Osteocyte (in vitro differentiated cells): Measurements from ENCODE around the gene GPD2. TPM values are rescaled to one million over a fixed set of nuclear protein-coding genes. Genes with fewer than 3 reads are reported as not detected.
"Not testable (repeated sequence)": the region's sequence is repeated elsewhere in the genome, so short reads cannot be mapped to it uniquely, and the experiment has no call there.

Experiments
- DNase-seq: peaks from one replicate; pipeline ENCODE4 v3.0.0; 2021; ENCODE audit warnings: mixed read lengths; ENCODE audit not compliant: unreplicated experiment; ENCODE audit errors: extremely low spot score
- H3K27ac Mint-ChIP-seq: one replicate; pipeline ENCODE4 v1.8.0; 2021; ENCODE audit warnings: mild to moderate bottlenecking, mixed read lengths; ENCODE audit not compliant: unreplicated experiment
- H3K27me3 Mint-ChIP-seq: one replicate; pipeline ENCODE4 v1.8.0; 2021; ENCODE audit warnings: mixed read lengths; ENCODE audit not compliant: unreplicated experiment
- H3K36me3 Mint-ChIP-seq: one replicate; pipeline ENCODE4 v1.8.0; 2021; ENCODE audit warnings: mixed read lengths; ENCODE audit not compliant: unreplicated experiment
- H3K4me1 Mint-ChIP-seq: one replicate; pipeline ENCODE4 v1.8.0; 2021; ENCODE audit warnings: mixed read lengths; ENCODE audit not compliant: unreplicated experiment
- H3K4me3 Mint-ChIP-seq: one replicate; pipeline ENCODE4 v1.8.0; 2021; ENCODE audit warnings: mild to moderate bottlenecking, moderate library complexity, mixed read lengths; ENCODE audit not compliant: unreplicated experiment
- H3K9me3 Mint-ChIP-seq: one replicate; pipeline ENCODE4 v1.8.0; 2021; ENCODE audit warnings: mixed read lengths; ENCODE audit not compliant: unreplicated experiment
- CTCF ChIP-seq: fragments of 200-600 bp; sonication (generic); IDR thresholded peaks from 2 replicates; pipeline ENCODE4 v1.5.0; 2021; ENCODE audit warnings: antibody characterized with exemption, mild to moderate bottlenecking, moderate library complexity
- total RNA-seq: library from RNA; stranded (reverse); gene quantifications from 2 replicates; pipeline ENCODE4 v1.2.1, GENCODE V29; 2021

The GPD2 gene
- total RNA-seq, 1 donor from 2014 or later: 21.8 TPM

DNA sequence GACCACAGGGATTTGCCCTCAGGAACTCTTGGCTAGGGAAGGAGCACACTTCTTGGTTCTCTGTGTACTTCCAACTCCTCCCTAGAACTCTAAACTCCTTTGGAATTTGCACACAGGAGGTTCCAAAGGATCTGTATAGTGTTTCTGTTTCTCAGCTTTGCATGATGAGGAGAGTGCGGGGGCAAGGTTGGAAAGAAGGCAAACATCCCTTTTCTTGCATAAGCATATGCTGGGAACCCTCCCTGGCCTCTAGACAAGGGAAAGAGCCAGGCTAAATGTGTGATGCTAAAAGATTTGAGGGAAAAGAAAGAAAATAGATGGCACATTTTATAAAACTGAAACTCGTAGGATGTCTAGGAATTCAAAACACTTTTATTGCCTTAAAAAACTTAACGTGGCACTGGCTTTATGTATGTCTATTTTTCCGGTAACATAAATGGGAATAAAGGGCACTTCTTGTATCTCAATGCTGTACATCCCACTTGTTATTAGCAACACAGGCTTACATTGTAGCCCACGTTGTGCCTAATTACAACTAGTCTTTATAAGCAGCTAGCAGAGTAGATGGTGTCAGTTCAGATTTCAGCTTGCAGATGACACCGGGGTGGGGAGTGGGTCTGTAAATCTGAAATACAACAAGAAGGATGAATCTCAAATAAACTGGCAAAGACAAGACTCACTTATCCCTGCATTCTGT is 165.8 kb downstream of the GPD2 start:
- H3K27ac Mint-ChIP-seq: no peak overlapping the region
- no peaks in the 10 kb centered on the region for H3K4me1 Mint-ChIP-seq
- peaks cover 4% of the 10 kb centered on the region for H3K27me3 Mint-ChIP-seq
- no peak for DNase-seq
- H3K4me3 Mint-ChIP-seq: no peak overlapping the region
- TF ChIP-seq CTCF: no peak
- no peaks in the 10 kb centered on the region for H3K36me3 Mint-ChIP-seq
- H3K9me3 Mint-ChIP-seq: peaks cover 5% of the 10 kb centered on the region

- TF ChIP-seq CTCF: no peak
- Mint-ChIP-seq H3K36me3 (no peaks in the 10 kb centered on the region), H3K27ac (no peak overlapping the region), H3K4me3 (no peak overlapping the region), H3K27me3 (peaks cover 4% of the 10 kb centered on the region), H3K4me1 (no peaks in the 10 kb centered on the region), H3K9me3 (peaks cover 5% of the 10 kb centered on the region)
- DNase-seq: no peak
These were observed 166.4 kb downstream of the GPD2 start for GRCh38 chr2:156602552-156602933.

- no peak overlapping the region for H3K4me3 Mint-ChIP-seq
- TF ChIP-seq CTCF: no peak
- peaks cover 11% of the 10 kb centered on the region for H3K27me3 Mint-ChIP-seq
- H3K36me3 Mint-ChIP-seq: no peaks in the 10 kb centered on the region
- no peak overlapping the region for H3K27ac Mint-ChIP-seq
- H3K9me3 Mint-ChIP-seq: no peaks in the 10 kb centered on the region
- no peak for DNase-seq
- no peaks in the 10 kb centered on the region for H3K4me1 Mint-ChIP-seq
These were observed 179.7 kb downstream of the GPD2 start for GRCh38 chr2:156615836-156616322.

DNA sequence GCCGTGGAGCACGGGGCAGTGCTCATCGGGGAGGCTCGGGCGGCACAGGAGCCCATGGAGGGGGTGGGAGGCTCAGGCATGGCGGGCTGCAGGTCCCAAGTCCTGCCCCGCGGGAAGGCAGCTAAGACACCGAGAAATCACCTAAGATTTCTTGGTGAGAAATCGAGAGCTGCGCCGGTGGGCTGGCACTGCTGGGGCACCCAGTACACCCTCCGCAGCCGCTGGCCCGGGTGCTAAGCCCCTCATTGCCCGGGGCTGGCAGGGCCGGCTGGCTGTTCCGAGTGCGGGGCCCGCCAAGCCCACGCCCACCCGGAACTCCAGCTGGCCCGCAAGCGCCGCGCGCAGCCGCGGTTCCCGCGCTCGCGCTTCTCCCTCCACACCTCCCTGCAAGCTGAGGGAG is 181.9 kb downstream of the GPD2 start:
- H3K4me1 Mint-ChIP-seq, H3K27ac Mint-ChIP-seq, H3K9me3 Mint-ChIP-seq, H3K4me3 Mint-ChIP-seq, DNase-seq, H3K36me3 Mint-ChIP-seq: not testable (repeated sequence)
- H3K27me3 Mint-ChIP-seq: peaks cover 20% of the 10 kb centered on the region

DNA sequence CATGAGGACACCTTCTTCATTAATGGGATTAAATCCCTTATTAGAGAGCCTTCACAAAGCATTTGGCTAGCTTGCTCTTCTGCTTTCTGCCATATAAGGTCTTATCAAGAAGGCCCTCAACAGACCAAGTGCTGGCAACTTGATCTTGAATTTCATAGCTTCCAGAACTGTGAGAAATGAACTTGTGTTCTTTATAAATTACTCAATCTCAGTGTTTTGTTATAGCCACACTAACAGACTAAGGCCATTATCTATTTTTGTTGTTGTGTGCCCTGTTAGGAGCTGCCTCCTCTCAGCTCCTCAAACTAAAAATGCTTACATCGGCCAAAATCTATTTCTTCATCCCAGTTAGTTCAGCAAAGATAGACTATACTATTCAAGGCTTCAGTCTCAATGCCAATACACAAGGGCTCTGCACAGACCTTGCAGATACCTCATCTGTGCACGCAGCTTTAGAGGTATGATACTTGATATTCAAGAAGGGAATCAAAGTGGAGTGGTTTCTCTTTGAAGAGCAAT is 182.9 kb downstream of the GPD2 start:
- Mint-ChIP-seq H3K9me3 (no peaks in the 10 kb centered on the region), H3K36me3 (no peaks in the 10 kb centered on the region), H3K4me3 (no peak overlapping the region), H3K27ac (no peak overlapping the region), H3K27me3 (peaks cover 25% of the 10 kb centered on the region), H3K4me1 (no peaks in the 10 kb centered on the region)
- DNase-seq: no peak
- TF ChIP-seq CTCF: no peak
